MG63 (cell line): Measurements from ENCODE around the gene BTRC. TPM values are rescaled to one million over a fixed set of nuclear protein-coding genes. Genes with fewer than 3 reads are reported as not detected.
"Not testable (repeated sequence)": the region's sequence is repeated elsewhere in the genome, so short reads cannot be mapped to it uniquely, and the experiment has no call there.

Experiments used
- DNase-seq: peaks from one replicate; pipeline ENCODE4 v3.0.0-alpha.2; 2020
- H3K27me3 ChIP-seq: fragments of 250-450 bp; sonication (Bioruptor Pico); 2 replicates; pipeline ENCODE4 v1.5.1; 2020; ENCODE audit warnings: mild to moderate bottlenecking, moderate library complexity
- H3K36me3 ChIP-seq: fragments of 250-450 bp; sonication (Bioruptor Pico); 2 replicates; pipeline ENCODE4 v1.5.1; 2020; ENCODE audit warnings: mild to moderate bottlenecking, moderate library complexity
- H3K4me3 ChIP-seq: fragments of 250-450 bp; sonication (Bioruptor Pico); 2 replicates; pipeline ENCODE4 v1.5.1; 2020; ENCODE audit warnings: mild to moderate bottlenecking, moderate library complexity
- H3K9me3 ChIP-seq: fragments of 250-450 bp; sonication (Bioruptor Pico); 2 replicates; pipeline ENCODE4 v1.5.1; 2020; ENCODE audit warnings: mild to moderate bottlenecking, moderate library complexity
- total RNA-seq: library from RNA; depleted of rRNA; stranded (reverse); fragments of >200 nt; shearing (Covaris generic); gene quantifications from 2 replicates; pipeline ENCODE4 v1.2.3, GENCODE V29; 2014; ENCODE audit warnings: low replicate concordance

BTRC gene
- total RNA-seq, 1 experiment from 2014 or later, result 3.4 TPM

DNA sequence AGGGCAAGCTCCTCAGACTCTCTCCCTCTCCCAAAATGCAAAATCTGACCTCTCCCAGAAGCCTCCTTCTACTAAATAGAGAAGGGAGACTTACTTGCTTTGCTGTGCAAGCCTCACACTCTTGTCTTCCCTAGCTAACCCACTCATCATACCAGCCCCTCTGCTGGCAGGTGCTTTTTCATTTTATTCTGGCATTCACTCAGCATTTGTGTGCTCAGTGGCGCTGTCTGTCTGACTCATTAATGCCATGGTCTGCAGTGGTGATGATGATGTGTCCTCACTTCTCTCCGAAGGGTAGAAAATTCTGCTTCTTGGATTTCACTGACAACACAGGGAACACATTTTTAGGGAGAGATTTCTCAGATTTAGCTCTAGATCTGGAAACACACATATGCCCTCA, 22.0 kb upstream of the BTRC start:
- H3K9me3 ChIP-seq, result no peaks in the 10 kb centered on the region
- H3K4me3 ChIP-seq, result no peak overlapping the region
- no peaks in the 10 kb centered on the region for H3K36me3 ChIP-seq
- no peaks in the 10 kb centered on the region for H3K27me3 ChIP-seq
- DNase-seq, result peak; percentile 7

DNA sequence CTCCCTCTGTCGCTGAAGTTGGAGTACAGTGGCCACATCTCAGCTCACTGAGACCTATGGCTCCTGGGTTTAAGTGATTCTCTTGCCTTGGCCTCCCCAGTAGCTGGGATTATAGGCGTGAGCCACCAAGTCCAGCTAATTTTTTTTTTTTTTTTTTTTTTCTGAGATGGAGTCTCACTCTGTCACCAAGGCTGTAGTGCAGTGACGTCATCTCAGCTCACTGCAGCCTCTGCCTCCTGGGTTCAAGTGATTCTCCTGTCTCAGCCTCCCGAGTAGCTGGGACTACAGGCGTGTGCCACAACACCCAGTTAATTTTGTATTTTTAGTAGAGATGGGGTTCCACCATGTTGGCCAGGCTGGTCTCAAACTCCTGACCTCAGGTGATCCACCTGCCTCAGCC, 19.7 kb upstream of the BTRC start:
- H3K9me3 ChIP-seq, H3K4me3 ChIP-seq, H3K36me3 ChIP-seq, DNase-seq, H3K27me3 ChIP-seq: not testable (repeated sequence)

DNA sequence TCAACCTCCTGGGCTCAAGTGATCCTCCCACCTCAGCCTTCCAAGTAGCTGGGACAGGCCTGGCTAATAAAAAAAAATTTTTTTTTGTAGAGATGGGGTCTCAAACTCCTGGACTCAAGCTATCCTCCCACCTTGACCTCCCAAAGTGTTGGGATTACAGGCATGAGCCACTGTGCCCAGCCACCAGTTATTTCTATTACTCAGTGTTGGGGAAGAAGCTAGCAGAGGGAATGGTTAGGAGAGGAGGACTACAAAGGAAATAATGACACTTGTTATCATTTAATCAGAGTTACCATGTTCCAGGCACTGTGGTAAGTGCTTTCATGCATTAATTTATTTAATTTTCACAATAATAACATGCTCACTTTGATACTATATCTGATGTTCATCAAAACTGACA, 17.6 kb upstream of the BTRC start:
- Histone ChIP-seq H3K4me3 (no peak overlapping the region), H3K36me3 (no peaks in the 10 kb centered on the region), H3K27me3 (no peaks in the 10 kb centered on the region), H3K9me3 (no peaks in the 10 kb centered on the region)
- DNase-seq, result no peak

DNA sequence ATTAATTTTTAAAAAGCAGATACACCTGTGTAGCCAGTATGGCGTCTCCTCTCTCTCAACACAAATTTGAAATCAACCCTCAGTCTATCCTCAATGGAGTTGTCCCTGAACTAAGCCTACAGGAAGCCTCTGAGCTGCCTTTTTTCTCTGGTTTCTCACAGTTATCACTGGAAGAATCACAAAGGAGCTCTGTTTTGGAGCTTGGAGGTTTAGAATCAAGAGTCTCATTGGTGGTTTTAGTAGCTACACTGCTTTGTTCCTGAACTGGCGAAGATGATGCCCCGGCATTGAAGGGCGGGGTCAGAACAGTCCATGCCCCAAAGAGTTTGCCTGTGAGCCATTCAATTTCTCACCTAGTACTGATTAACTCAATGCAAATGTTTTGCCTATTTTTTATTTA, 16.1 kb upstream of the BTRC start:
- no peak for DNase-seq
- H3K4me3 ChIP-seq, result no peak overlapping the region
- H3K9me3 ChIP-seq, result no peaks in the 10 kb centered on the region
- H3K27me3 ChIP-seq, result no peaks in the 10 kb centered on the region
- no peaks in the 10 kb centered on the region for H3K36me3 ChIP-seq

DNA sequence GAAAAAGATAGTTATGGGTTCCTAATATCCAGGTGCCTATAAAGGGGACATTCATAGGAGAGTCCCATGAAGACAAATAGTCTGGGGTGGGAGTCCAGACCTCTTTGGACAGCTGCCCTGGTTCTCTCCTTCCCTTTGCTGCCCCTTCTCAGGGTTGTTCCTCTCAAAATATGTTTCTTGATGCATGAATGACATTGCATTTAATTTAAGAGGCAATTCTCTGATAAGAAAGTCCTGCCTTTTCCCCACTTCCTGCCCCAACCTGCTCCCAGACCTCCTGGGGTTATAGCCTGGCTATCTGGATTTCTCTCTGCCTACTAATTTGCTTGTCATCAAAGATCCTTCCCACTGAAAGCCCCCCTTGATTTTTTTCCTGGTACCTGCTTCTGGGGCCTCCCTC, 12.5 kb upstream of the BTRC start:
- Histone ChIP-seq H3K36me3 (no peaks in the 10 kb centered on the region), H3K4me3 (no peak overlapping the region), H3K27me3 (no peaks in the 10 kb centered on the region), H3K9me3 (no peaks in the 10 kb centered on the region)
- no peak for DNase-seq

DNA sequence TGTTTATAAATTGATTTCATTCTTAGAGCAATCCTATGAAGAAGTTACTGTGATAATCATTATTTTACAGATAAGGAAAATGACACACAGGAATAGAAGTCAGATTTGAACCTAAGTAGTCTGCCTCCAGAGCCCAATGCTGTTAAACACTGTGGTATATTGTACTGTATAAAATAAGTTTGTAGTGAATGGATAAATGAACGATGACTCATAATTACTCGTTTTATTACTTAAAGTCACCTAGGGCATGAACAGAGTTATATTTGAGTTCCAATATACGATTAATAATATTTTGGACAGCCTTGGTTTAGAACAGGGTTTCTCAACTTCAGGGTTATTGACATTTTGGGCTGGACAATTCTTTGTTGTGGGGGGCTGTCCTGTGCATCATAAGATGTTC, 7.8 kb upstream of the BTRC start:
- H3K9me3 ChIP-seq, result no peaks in the 10 kb centered on the region
- no peak overlapping the region for H3K4me3 ChIP-seq
- no peak for DNase-seq
- no peaks in the 10 kb centered on the region for H3K27me3 ChIP-seq
- no peaks in the 10 kb centered on the region for H3K36me3 ChIP-seq

DNA sequence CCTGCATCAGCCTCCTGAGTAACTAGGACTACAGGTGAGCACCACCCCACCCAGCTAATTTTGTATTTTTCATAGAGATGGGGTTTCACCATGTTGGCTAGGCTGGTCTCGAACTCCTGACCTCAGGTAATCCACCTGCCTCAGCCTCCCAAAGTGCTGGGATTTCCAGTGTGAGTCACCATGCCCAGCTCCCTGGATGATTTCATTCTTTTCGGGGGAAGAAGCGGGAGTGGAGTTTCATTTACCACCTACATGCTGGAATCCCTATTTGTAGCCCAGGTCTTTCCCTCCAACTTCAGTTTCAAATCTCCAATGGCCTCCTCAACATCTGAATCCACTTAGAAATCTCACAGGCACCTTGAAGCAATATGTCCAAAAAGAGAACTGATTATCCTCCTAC, 2.9 kb upstream of the BTRC start:
- no peaks in the 10 kb centered on the region for H3K27me3 ChIP-seq
- no peak for DNase-seq
- H3K4me3 ChIP-seq, result no peak overlapping the region
- H3K9me3 ChIP-seq, result no peaks in the 10 kb centered on the region
- H3K36me3 ChIP-seq, result peaks cover 7% of the 10 kb centered on the region; the same call in 1 of the 2 replicates

DNA sequence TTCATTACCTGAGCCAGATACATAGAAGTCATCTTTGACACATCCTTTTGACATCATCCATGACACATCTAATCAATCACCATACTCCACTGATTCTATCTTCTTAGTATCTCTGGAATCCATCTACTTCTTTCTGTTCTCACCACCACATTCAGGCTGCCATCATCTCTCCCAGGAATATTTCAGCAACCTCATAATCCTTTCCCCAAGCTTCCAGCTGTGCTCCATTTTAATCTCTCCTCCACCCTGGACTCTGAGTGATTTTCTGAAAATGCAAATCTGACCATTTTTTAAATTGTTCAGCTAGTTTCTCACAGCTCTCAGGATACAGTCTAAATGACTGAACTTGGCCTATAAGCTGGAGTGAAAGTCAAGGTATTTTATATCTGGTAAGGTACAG, 2.5 kb upstream of the BTRC start:
- no peak for DNase-seq
- Histone ChIP-seq H3K9me3 (no peaks in the 10 kb centered on the region), H3K27me3 (no peaks in the 10 kb centered on the region), H3K36me3 (peaks cover 10% of the 10 kb centered on the region), H3K4me3 (no peak overlapping the region)

DNA sequence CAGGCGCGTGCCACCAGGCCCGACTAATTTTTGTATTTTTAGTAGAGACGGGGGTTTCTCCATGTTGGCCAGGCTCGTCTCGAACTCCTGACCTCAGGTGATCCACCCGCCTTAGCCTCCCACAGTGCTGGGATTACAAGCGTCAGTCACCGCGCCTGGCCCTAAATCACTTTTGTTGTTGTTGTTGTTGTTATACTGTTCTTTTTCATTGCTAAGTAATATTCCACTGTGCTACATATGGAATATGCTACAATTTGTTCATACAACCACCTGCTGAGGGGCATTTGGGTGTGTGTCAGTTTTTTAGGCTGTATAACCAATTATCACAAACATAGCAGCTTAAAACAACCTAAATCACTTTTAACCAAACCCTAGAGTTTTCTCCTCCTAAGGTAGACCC, 1.1 kb upstream of the BTRC start:
- not testable (repeated sequence) for DNase-seq, H3K27me3 ChIP-seq, H3K9me3 ChIP-seq
- peaks cover 12% of the 10 kb centered on the region for H3K36me3 ChIP-seq
- H3K4me3 ChIP-seq, result 0 out of 2 replicates have a peak overlapping the region, but pooled peaks have one; percentile 80

DNA sequence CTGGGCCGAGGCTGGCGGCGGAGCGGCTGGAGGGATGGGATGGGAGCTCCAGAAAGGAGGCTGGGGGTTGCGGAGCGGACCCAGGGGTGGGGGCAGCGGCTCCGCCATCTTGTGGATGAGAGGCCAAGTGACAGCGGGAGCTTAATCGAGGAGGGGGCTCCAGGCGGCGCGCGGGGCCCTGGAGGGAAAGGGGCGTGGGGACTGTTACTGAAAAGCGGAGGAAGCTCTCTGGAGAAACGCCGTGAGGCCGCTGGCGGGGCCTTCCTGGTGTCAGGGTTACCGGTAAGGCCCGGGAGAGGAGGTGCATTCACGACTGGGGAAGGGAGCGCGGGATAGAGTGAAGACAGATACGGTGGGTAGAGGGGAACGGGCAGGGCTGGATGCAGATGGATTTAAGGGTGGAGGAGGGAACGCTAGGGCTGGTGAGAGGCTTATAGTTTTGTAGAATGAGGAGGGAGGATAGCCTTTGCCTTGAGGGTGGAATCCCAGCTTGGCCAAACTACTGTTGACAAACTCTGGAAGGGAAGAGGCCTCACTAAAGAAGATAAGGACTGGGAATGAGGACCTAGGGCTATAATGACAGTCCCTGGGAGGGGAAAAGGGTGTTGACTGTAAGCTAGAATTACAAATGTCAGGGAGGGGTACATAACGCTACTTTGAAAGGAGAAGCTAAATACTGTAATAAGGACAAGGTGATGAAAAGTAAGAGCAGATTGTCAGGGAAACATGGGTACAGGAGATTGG, 535 bp downstream of the BTRC start:
- DNase-seq, result peak; percentile 58

DNA sequence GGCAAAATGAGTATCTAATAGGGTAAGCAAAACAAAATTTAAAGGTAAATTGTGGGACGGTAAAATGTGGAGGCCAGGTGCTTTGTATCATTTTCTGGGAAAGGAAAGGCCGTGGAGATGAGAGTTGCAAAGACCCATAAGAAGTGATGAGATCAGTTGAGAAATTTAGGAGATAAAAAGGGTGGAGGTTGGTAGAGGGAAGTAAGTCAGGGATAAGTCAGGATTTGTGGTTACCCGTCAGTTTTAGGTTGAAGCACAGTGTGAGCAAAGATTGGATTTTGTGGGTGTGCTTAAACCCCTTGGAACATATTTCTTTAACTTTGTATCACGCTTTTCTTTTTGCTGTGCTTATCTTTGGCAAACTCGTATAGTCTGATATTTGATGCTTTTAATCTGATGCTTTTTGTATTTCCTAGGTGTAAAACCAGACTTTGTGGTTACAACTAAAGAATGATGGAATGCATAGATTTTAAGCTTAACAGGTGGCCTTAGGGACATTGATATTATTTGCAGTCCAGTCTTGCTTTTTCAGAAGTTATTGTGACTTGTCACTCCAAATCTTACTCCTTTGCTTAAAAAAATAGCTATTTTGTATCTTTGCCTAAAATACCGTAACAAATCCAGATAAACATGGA, 1.2 kb downstream of the BTRC start:
- Histone ChIP-seq H3K36me3 (peaks cover 12% of the 10 kb centered on the region), H3K9me3 (no peaks in the 10 kb centered on the region), H3K27me3 (no peaks in the 10 kb centered on the region), H3K4me3 (peak overlapping the region; percentile 80)
- no peak for DNase-seq

More for the DNA sequence above, 535 bp downstream of the BTRC start:
- Histone ChIP-seq H3K9me3 (no peaks in the 10 kb centered on the region), H3K4me3 (peak overlapping the region; percentile 80), H3K27me3 (no peaks in the 10 kb centered on the region), H3K36me3 (peaks cover 12% of the 10 kb centered on the region)

DNA sequence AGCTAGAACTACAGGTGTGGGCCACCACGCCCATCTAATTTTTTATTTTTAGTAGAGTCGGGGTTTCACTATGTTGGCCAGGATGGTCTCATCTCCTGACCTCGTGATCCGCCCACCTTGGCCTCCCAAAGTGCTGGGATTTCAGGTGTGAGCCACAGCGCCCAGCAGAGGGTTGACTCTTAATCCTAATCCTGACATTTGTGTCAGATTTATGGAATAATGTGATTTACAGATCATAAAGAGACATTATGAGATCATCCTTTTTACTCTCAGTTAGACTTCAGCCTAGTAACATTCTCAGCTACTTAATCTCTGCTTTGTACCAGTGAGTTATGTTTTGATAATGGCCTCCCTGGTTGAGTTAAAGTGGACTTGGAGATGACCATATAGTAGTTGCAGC, 2.2 kb downstream of the BTRC start:
- H3K9me3 ChIP-seq, result no peaks in the 10 kb centered on the region
- no peak for DNase-seq
- H3K36me3 ChIP-seq, result peaks cover 12% of the 10 kb centered on the region
- no peak overlapping the region for H3K4me3 ChIP-seq
- H3K27me3 ChIP-seq, result no peaks in the 10 kb centered on the region

DNA sequence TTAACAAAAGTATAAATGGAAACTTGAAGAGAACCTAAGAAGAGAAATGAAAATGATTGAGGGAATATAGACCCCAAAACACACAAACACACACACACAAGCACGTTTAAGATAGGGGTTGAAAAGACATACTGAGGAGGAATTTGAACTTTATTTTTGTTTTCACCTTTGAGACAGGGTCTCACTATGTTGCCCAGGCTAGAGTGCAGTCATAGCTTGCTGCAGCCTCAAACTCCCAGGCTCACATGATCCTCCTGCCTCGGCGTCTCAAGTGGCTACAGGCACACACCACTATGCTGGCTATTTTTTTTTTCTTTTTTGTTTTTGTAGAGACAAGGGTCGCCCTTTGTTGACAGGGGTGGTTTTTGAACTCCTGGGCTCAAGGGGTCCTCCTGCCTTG, 4.0 kb downstream of the BTRC start:
- no peak for DNase-seq
- H3K36me3 ChIP-seq, result peaks cover 12% of the 10 kb centered on the region
- no peak overlapping the region for H3K4me3 ChIP-seq
- H3K27me3 ChIP-seq, result no peaks in the 10 kb centered on the region
- H3K9me3 ChIP-seq, result no peaks in the 10 kb centered on the region

DNA sequence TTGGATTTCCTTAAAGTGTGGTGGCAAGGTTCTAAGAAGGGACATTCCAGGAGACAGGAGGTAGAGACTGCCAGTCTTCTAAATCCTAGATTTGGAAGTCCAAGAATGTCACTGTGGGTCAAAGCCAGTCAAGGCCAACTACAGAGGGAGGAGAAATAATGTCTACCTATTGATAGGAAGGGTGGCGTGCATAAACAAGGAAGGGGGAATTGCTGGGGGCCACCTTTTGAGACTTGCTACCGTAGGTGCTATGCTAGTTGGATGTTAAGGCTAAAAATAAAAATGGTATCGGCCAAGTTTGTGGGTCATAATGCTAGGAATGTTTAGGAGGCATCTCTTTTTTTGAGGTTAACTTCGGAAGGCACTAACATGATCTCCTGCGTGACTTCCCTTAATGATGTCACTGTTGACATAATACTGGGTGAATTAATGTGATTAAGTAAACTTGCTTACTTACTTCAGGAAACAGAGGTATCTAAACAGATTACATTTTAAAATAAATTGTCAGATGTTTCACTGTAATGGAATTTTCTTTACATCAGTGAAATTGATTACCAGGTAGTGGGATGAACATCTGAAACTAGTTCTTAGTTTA, 4.8 kb downstream of the BTRC start:
- DNase-seq, result no peak
- Histone ChIP-seq H3K27me3 (no peaks in the 10 kb centered on the region), H3K9me3 (no peaks in the 10 kb centered on the region), H3K36me3 (peaks cover 12% of the 10 kb centered on the region), H3K4me3 (no peak overlapping the region)

DNA sequence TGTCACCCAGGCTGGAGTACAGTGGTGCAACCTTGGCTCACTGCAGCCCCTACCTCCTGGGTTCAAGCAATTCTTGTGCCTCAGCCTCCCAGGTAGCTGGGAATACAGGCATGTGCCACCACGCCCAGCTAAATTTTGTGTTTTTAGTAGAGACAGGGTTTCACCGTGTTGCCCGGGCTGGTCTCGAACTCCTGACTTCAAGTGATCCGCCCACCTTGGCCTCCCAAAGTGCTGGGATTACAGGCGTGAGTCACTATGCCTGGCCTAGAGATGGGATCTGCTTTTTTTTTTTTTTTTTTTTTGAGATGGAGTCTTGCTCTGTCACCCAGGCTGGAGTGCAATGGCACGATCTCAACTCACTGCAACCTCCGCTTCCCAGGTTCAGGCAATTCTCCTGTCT, 6.1 kb downstream of the BTRC start:
- H3K36me3 ChIP-seq, result peaks cover 12% of the 10 kb centered on the region
- H3K27me3 ChIP-seq, H3K9me3 ChIP-seq, H3K4me3 ChIP-seq: not testable (repeated sequence)
- peak; percentile 39 for DNase-seq

DNA sequence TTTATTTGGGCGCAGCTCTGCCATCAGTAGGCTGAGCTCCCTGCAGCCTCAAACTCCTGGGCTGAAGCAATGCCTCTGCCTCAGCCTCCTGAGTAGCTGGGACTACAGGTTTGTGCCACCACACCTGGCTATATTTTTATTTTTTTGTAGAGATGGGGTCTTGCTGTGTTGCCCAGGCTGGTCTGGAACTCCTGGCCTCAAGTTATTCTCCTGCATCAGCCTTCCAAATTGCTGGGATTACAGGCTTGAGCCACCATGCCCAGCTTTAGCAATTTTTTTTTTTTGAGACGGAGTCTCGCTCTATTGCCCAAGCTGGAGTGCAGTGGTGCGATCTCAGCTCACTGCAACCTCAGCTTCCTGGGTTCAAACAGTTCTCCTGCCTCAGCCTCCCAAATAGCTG, 6.9 kb downstream of the BTRC start:
- not testable (repeated sequence) for H3K27me3 ChIP-seq, H3K36me3 ChIP-seq, H3K9me3 ChIP-seq, H3K4me3 ChIP-seq, DNase-seq

DNA sequence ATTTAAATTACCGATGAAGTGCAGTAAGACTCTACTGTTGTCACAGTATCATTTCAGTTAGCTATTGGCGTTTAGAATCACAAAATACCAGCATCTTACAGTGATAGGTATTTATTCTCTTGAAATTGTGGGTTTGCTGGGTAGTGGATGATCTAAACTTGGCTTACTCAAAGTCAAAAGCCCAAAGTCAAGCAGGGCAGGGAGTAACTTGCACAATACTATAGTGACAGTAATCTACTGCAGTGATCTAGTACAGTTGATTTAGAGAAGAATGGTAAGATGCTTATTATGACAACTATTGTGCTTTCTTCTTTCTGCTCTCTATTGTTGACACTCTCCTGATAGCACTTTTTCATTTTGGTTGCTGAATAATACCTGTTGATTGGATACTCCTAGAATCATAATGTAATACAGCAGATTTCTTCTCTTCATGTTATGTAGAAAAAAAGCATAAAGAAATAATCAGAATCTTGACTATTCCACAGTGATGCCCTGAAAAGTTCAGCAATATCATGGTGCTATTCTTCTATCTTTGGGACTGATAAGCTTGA, 10.0 kb downstream of the BTRC start:
- H3K9me3 ChIP-seq, result no peaks in the 10 kb centered on the region
- peaks cover 7% of the 10 kb centered on the region for H3K36me3 ChIP-seq
- no peak for DNase-seq
- no peak overlapping the region for H3K4me3 ChIP-seq
- no peaks in the 10 kb centered on the region for H3K27me3 ChIP-seq

DNA sequence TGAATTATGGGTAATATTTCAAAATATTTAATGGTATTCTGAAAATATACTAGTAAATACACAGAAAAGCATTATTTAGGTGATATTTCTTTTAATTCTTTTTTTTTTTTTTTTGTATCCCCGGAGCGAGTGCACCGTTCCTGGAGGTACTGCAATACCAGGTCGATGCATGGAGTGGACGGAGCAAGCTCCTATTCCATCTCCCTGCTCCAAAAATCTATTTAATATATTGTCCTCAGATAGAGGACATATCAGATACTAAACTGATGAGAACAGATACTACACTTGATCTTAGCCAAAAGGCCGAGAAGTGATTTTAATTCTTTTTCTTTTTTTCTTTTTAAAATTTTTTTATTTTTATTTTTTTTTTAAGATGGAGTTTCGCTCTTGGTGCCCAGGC, 10.8 kb downstream of the BTRC start:
- Histone ChIP-seq H3K27me3 (no peaks in the 10 kb centered on the region), H3K36me3 (peaks cover 10% of the 10 kb centered on the region), H3K9me3 (no peaks in the 10 kb centered on the region), H3K4me3 (no peak overlapping the region)
- no peak for DNase-seq
